NCI-H2196 treated with DMSO at 0.1 percent for 48 hours (cell line): ENCODE measurements around the gene EHBP1.

ENCODE experiments used
- DNase-seq: peaks from one replicate; lab custom pipeline; 2025; ENCODE audit not compliant: unreplicated experiment; lab: John Stamatoyannopoulos, UW

EHBP1 gene

DNA sequence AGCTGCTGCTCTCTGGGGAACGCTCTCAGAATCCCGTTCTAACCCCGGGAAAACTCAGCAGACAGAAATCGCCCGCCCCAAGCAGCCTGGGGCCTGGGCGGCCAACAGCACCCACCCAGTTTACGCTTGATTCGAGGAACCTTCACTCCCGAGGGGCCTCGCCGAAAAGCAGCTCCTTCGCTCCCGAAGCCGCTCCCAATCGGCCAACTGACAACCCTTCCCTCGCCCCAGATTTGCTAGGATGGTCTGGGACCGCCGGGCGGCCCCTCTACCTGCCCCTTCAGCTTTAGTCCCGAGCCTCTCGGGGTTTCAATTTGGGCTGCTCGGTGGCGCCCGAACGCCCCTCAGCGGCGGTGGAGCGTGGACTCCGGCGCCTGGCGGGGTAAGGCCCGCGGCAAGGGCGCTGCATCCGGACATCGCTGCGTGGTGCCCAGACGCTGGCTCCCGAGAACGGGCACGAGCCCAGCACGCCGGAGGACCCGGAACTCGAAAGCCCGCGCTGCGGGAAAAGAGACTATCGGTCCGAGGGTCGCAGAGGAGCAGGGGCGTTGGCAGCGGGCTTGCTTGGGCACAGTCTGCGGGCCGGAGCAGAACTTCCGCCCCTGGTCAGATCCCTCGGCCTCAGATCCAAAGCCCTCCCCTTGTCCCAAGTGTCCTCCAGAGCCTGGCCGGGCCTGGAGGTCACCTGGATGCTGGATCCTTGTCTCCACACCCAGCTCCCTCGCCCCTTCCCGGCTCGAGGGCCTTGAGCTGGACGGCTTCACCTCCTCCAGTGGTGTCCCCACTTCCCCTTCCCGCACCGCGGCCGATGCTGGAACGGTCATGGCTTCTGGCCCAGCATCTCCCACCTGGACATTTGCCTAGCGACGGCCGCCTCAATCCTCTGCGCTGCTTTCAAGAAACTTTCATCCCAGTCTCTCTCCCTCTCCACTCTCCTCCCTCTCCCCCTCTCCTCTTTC is 342.1 kb downstream of the EHBP1 start:
- DNase-seq = no peak

DNA sequence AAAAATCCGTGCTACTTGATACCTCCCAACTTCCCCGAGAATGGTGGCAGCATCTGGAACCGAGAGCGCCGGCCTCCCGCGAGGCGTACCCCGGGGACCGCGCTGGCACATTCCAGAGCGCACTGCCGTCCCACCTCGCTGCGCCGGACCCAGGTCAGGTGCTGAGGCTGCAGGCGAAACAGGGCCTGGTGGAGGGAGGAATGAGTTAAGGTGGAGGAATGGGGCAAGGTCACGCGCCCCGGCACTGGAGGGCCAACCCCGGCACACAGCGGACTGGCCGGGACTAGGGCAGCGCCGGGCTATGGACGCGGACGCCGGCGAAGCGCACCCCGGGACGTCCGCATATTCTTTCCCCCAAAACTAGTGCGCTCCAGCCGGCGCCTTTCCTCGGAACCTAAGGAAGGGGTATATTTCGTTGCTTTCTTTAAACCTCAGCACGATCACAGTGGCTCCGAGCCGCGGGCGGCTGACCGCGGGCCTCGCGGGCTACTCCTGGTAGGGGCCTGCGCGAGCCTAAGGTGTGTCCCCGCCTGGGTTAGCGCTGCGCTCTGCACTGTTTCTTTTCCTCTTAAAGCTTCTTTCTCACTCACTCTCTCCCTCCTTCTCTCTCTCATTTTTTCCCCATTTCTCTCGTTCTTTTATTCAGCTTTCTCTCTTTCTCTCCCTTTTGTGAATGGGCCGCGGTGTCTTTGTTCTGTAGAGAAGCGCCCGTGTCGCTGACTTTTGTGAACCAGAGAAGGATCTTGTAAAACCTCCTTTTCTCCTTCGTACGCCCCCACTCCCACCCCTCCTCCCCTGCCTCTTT is 343.1 kb downstream of the EHBP1 start:
- DNase-seq = no peak

DNA sequence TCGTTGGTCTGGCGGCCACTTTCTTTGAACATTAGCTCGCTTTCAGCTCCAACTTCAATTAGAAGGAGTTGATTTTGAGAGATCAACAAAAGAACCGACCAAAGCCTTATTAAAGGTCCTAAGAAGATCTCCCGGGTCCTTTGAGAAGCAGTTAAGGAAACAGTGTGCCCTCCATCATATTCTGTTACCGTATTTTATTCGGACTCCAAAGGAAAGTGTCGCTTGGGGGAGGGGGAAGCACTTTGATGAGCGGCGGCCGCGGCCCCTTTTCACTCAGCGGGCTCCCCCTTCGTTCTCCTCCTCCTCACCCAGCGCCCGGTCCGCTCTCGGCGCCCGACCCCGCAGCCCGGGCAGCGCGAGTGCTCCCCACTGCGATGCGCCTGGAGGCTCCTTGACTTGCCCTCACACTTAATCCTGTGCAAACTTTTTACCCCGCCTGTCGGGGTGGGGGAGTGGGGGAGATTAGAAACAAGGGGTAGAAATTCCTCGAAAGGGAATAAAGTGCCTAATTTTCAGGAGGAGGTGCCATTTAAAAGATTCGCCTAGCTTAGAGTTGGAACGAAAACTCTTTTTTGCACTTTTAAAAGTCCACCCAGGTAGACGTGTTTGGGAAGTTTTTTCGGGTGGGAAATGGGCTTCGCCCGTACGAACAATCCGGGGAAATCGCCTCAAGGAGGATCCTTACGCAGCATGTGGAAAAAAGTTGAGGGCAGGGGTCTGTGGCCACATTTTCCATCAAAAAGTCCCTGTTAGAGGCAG is 343.9 kb downstream of the EHBP1 start:
- no peak for DNase-seq

DNA sequence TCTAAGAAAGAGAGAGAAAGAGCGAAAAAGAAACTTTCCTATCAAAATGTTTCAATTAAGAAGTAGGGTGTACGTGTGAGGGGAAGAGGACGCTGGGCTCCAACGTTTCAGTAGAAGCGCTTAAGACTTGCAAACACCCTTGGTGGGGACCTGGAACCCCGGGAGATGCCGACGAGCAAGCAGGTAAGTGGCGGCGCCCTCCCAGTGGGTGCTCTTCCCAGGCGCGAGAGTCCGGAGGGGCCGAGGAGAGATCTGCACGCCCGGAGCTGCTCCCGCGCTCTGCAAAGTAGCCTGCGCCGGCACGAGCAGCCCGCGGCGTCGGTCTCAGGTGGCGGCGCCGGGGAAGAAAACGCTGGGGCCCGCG is 344.4 kb downstream of the EHBP1 start:
- DNase-seq = no peak

DNA sequence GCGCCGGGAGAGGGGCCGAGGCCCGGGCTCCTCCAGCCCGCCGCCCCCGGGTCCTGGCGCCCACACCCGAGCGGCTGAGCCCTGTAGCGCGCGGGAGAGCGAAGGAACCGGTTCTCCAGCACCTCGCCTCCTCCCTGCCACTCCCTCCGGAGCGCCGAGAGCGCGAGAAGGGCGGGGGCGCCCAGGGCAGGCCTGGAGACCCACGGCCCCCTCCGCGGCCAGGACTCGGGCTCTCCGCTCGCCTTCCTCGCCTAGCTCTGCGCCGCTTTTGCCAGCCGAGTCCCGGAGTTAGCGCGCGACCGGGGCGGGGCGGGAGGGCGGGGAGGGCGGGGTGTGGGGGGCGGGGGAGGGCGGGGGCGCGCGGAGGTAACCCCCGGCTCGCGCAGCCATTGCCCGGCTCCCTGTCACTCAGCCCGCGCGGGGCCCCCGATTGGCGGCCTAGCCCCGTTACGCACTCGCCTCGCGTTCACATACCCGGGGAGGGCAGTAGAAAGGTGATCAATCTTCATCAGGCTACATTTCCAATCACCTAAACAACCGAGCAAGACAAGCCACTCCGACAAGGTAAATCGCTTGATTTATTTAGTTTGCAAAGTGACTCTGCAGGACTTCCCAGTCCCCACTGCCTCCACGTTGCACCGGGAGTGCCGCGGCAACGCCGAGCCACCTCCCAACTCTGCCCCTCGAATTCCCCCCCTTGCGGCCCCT is 345.0 kb downstream of the EHBP1 start, which contains the start of gene OTX1:
TSS of gene OTX1 (plus strand) at position 497 of the 708 bp plus-strand sequence. CDS start 2,161 bp downstream, outside the sequence.
- peak; percentile 35 for DNase-seq

DNA sequence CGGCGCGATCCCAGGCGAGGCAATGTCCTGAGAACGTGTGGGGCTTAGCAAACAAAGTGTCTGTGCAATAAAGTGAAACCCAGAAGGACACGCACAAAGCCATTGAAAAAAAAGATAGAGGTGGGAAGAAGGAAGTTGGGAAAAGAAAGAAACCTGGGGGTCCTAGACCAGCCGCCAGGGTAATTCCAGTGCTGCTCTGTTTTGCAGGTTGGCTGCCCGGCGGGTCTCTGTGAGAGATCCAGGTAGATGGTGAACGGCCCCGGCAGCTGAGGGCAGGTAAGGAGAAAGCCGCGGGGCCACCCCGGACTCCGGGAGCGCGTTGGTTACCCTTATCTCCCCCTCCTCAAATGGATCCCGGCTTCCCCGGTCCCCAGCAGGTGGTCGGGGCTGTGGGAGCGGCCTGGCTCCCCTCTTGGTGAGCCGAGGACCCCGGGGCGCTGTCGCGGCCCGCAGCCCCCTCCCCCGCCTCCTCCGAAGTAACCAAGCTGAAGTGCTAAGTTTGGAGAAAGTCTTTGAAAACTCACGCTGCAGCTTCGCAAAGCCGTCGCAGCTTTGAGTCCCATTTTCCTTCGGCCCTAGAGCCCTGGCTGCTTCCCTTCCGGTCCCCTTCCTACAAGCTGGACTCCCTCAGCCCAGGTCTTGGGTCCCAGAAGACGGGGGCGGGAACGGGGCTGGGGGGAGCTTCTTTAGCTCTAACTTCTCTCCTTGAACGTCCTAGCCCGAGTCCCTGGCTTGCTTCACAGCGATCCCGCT is 345.7 kb downstream of the EHBP1 start:
- no peak for DNase-seq

DNA sequence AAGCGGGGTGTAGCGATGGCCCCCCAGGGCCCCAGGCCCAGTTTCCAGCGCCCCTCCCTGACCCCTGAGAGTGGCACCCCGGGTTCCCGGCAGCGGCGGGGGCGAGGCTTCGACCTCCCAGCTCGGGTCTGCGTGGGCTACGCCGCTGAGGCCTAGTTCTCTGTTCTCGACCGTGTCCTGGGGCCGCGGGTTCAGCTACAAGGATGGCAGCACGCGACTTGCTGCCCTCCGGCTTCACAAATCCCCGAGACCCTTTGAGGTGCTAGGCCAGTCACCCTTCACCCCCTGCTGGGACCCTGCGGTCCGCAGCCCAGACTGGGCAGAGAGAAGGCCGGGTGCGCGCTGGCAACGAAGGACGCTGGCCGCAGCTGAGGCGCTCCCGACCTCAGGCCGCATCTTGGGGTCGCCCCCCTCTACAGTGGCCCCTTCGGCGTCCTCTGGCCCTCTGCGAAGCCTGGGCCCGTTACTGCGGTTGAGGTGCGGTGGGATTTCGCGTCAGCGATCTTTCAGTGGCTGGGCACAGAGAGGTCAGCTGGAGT is 346.4 kb downstream of the EHBP1 start:
- no peak for DNase-seq

DNA sequence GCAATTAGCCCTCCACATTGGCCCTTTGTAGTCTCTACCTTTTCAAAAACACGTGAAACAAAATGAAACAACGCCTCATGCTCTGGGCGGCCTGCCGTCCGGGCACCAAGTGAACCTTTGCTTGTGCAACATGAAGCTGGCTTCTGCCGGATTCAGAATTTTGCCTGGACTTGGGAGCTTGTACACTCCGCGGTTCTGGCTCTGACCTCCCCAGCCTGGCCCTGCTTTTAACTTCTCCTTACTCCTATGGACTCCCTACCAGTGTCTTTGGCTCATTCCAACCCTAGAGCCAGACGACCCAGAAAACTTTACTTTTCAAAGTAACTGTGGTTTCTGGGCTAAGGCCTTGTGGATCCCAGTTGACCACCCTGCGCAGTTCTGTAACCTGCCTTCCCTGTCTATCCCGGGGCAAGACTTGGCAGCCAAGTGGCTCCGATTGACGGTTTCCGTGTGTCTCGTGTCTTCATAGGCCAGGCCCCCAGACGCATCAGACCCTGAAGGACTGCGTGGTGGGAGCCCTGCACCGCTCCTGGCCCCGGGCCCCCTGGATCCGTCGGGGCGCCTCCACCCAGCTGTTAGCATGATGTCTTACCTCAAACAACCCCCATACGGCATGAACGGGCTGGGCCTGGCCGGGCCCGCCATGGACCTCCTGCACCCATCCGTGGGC is 347.0 kb downstream of the EHBP1 start:
- no peak for DNase-seq

DNA sequence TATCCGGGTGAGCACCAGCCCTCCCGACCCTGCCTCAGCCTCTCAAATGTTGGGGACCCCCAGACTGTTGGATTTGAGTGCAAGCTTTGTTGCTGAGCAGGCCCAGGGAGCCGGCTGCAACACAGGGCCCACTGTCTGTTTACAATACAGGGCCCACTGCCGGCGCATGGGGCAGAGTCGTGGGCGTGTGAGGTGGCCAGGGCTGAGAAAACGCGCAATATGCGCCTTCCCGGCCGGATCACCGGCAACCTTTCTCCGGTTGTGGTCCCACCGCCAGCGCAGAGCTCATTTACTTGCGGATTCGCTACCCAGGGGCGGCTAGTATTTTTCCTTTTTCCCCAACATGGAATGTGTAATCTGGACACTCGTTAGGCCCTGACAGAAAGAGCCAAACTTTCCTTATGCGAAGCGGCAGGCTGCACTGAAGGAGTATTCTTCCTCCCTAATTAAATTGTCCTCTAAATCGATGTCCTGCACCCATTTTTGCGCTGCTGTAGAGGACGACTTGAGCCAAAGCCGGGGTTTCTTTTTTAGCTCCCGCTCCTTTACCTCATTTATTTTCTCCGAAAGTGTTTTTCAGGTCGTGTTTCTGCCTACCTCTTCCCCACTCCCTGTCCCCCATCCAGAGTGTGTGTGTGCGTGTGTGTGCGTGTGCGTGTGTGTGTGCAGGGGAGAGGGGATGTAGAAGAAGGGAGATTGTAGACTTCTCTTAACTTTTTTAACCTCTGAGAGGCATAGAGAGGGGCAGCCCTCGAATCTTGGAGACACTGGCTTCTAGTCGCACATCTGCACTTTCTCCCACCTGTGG is 347.8 kb downstream of the EHBP1 start:
- no peak for DNase-seq

DNA sequence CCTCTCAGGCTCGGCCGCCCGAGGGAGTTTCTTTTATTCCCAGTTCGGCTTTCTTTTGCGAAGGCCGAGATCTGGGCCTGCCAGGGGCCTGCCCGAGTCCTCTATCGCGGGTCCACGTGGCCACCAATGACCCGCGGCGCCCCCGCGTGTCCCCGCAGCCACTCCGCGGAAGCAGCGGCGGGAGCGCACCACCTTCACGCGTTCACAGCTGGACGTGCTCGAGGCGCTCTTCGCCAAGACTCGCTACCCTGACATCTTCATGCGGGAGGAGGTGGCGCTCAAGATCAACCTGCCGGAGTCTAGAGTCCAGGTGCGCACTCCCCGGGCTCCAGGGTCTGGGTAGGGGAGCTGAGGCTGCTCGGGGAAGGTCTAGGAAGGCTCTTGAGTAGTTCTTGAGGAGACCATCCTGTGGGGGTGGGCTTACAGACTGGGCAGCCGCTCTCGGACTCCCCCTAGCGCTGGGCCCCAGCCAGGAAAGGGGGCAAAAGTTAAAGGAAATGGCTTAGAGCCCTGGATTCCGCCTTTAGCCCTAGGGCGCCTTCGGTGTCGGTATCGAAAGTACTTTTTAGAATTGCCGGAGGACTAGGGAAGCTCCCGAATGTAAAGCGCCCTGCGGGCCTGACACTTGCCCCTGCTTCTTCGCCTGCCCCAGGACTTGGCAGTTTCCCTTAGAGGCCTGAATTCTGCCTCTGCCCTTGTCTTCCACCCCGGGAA is 348.5 kb downstream of the EHBP1 start:
- no peak for DNase-seq

DNA sequence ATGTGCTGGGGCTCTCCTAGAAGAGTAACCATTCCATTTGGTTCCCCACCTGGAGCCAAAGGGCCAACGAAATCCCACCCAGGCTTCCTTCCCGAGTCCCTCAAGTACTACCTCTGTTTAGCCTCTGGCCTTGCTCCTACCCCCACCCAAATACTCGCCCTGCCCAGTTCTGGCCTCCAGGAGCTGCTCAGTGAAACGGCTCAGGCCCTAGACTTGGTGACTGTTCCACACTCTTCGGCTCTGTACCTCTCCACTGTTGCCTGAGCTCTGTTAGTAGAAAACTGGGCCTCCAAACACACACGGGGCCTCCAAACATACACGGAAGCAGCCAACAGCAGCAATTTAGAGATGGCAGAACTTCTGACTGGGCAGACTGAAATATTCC is 349.3 kb downstream of the EHBP1 start:
- DNase-seq = no peak

DNA sequence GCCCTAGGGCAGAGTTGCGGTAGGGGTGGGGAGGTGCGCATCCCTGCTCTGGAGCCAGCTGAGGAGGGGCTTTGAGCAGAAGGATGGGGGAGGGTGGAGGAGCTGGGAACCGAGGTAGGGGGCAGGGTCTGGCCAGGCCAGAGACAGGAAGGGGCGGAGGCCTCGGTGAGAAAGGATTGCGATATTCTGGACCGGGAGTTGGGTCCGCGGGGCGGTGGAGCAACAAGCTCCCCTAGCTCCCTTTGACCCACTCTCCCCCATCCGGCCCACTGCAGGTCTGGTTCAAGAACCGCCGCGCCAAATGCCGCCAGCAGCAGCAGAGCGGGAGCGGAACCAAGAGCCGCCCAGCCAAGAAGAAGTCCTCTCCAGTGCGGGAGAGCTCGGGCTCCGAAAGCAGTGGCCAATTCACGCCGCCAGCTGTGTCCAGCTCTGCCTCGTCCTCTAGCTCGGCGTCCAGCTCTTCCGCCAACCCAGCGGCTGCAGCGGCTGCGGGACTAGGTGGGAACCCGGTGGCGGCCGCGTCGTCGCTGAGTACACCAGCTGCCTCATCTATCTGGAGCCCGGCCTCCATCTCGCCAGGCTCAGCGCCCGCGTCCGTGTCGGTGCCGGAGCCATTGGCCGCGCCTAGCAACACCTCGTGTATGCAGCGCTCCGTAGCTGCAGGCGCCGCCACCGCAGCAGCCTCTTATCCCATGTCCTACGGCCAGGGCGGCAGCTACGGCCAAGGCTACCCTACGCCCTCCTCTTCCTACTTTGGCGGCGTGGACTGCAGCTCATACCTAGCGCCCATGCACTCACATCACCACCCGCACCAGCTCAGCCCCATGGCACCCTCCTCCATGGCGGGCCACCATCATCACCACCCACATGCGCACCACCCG is 350.0 kb downstream of the EHBP1 start:
- DNase-seq = no peak

DNA sequence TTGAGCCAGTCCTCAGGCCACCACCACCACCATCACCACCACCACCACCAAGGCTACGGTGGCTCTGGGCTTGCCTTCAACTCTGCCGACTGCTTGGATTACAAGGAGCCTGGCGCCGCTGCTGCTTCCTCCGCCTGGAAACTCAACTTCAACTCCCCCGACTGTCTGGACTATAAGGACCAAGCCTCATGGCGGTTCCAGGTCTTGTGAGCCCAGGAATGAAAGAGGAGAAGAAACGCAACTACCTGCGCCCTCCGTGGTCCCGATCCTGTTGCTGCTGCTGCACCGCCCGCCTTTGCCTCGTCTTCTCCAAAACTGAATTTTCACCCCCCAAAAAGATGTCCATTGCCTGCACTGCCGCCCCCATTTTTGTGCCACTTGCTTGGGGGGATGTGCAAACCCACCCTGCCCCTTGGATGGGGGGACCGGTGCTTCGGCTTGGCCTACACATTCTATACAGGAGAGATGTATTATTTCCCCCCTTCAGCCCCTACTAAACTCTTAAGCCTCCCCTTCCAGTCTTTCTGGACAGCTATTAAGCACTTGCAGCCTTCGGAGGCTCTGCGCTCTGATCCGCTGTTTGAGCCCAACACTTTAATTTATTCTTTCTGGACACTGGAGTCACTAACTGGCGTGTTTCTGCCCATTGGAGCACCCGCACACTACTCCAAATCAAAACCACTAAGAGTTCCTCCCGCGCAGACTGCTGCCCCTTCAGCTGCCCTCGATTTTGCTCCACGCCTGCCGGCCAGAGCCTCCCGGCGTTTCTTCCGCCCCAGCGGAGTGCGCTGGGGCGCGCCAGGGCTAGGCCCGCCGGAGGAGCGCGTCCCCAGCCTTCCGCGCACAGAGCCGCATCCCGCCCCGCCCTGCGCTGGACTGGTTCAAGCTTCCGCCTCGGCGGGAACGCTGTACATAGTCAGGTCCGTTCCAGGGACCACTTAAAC is 350.9 kb downstream of the EHBP1 start:
- no peak for DNase-seq

DNA sequence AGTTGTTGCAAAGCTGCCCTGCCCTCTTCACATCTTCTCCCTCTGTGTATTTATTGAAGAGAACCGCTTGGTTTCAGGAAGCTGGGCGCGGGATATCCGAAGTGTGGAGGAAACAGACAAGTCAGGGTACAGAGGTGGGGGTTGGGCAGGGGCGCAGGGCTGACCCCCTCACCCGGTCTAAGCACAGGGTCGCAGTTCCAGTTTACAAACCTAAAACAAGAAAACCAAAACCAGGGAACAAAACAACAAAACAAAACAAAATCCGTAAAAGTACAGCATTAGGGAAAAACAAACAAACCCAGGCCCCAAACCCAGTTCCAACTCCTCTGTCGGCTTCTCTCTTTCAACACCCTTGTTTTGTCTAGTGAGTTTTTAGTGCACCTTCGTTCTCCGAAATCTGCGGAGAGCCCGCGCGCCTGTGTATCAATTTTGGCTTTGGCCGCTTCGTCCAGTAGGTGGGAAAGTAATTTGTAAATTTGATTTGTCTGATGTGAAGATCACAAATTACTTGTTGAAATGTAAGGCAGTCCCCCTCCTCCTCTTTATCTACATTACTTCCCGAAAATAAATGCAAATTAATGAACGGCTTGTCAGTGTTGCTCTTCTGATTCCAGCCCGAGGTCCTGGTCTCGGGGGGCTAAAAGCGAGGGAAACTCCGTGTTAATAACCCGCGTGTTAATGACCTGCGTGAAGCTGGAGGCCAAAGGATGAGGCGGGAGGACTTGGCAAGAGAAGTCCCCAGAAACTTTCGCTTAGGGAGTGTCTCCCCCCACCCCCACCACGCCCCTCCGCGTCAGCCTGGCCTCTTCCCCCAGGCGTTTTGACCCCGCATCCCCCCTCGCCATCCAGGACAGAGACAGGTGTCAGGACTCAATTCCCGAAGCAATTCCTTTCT is 352.0 kb downstream of the EHBP1 start:
- DNase-seq = no peak
